Testis (tissue), 3 donors: ENCODE measurements around the gene SND1. TPM values are rescaled to one million over a fixed set of nuclear protein-coding genes. Genes with fewer than 3 reads are reported as not detected.

Source experiments
- DNase-seq: peaks from one replicate; pipeline ENCODE4 v3.0.0-alpha.2; 2019
- H3K27ac ChIP-seq, 2 donors: fragments of 200-600 bp; sonication (generic); one replicate each; pipeline ENCODE4 v1.5.1; 2019
- H3K27me3 ChIP-seq: fragments of 200-600 bp; sonication (generic); one replicate; pipeline ENCODE4 v1.5.1; 2019
- H3K36me3 ChIP-seq: fragments of 200-600 bp; sonication (generic); one replicate; pipeline ENCODE4 v1.5.1; 2017; ENCODE audit warnings: low read depth; ENCODE audit errors: missing control alignments
- H3K4me1 ChIP-seq: fragments of 200-600 bp; sonication (generic); one replicate; pipeline ENCODE4 v1.5.1; 2019
- H3K4me3 ChIP-seq, 2 donors: fragments of 200-600 bp; sonication (generic); one replicate each; pipeline ENCODE4 v1.5.1; 2017 to 2019
- H3K9me3 ChIP-seq: fragments of 200-600 bp; sonication (generic); one replicate; pipeline ENCODE4 v1.5.1; 2017
- POLR2A ChIP-seq: fragments of 450-650 bp; IDR thresholded peaks from one replicate; pipeline ENCODE4 v1.6.1; 2017; ENCODE audit warnings: antibody characterized with exemption, mild to moderate bottlenecking, moderate library complexity
- WGBS, 2 donors: methylation state at CpG; one replicate each; pipeline ENCODE4 v1.1.5; 2018; 5-methylcytosine and 5-hydroxymethylcytosine counted together
- intact Hi-C: fragments of 100-400 bp; cut with DNase I; formaldehyde crosslinking; loops from one replicate; pipeline ENCODE4 v1.15.1; 2023; ENCODE audit warnings: low total_unique reads
- polyA plus RNA-seq: library from polyadenylated mRNA; stranded (reverse); fragments of 350-450 nt; fragmentation: Illumina TruSeq; extraction: RNeasy Lipid Tissue Mini Kit (QIAGEN cat#74804); gene quantifications from one replicate; pipeline ENCODE4 v1.2.3, GENCODE V29; 2014; ENCODE audit warnings: low read depth, low replicate concordance; ENCODE audit not compliant: insufficient read depth
- total RNA-seq, 2 donors: library from RNA; depleted of rRNA; stranded (reverse); fragments of >200 nt; gene quantifications; one replicate each; pipeline ENCODE4 v1.2.3, GENCODE V29; 2016
- TF ChIP-seq, protein P1 (sequence below), 3 experiments: fragments of 450-650 bp in 2 of 3; fragments of 200-600 bp in 1 of 3; sonication (generic) in 1 of 3; IDR thresholded peaks; one replicate each; pipeline ENCODE4 v1.5.1; 2016 to 2019; ENCODE audit warnings: antibody characterized with exemption in 3 of 3, mild to moderate bottlenecking in 2 of 3, moderate library complexity in 1 of 3

The SND1 gene
- total and polyA plus RNA-seq, 3 donors from 2014 or later: 132 to 207 (median 179) TPM

DNA sequence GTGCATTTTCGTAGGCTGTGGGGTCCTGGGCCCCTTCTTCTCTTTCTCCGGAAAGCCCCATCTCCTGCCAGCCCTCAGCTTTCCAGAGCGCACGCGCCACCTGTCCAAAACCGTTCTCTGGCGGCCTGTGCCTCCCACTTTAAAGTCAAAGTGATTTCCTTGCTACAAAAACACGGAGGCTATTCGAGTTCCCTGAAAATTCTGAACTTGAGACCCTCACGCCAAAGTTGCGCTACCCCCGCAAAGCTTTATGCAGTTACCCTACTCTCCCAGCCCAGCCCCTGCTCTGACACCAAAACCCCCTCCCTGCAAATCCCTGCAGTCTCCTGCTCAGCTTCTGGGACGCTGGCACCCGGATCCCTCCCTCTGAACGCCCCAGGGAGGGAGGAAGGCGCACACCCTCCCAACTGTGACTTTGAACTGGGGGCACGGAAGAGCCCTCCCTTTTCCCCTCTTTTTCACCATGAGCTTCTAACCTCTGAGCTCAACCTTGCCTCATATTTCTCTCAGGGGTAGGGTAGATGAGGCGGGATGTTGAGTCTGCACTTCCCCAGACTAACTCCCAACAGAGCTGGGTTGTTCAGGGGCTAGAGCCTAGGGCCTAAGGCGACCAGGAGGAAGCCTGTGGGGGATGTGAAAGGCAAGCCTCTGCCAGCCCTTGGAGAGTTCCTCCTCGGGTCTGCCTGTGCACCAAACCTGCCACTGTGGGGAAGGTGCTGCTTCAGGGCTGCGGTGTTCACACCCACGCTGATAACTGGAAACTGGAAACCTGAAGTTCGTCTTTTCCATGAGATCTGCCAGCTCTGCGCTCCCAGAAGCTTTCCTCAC is 31.4 kb upstream of the SND1 start:
- 1 to 3% methylated on average over 19 to 24 of the region's 24 CpGs for WGBS, 2 donors
- H3K4me1 ChIP-seq: no peaks in the 10 kb centered on the region
- TF ChIP-seq, protein P1, sequence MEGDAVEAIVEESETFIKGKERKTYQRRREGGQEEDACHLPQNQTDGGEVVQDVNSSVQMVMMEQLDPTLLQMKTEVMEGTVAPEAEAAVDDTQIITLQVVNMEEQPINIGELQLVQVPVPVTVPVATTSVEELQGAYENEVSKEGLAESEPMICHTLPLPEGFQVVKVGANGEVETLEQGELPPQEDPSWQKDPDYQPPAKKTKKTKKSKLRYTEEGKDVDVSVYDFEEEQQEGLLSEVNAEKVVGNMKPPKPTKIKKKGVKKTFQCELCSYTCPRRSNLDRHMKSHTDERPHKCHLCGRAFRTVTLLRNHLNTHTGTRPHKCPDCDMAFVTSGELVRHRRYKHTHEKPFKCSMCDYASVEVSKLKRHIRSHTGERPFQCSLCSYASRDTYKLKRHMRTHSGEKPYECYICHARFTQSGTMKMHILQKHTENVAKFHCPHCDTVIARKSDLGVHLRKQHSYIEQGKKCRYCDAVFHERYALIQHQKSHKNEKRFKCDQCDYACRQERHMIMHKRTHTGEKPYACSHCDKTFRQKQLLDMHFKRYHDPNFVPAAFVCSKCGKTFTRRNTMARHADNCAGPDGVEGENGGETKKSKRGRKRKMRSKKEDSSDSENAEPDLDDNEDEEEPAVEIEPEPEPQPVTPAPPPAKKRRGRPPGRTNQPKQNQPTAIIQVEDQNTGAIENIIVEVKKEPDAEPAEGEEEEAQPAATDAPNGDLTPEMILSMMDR (IDR thresholded peaks at IDR 0.05): no peak
- TF ChIP-seq POLR2A: no peak
- intact Hi-C loops: no loop called here
- H3K36me3 ChIP-seq: no peaks in the 10 kb centered on the region
- H3K4me3 ChIP-seq: no peak overlapping the region
- H3K9me3 ChIP-seq: no peaks in the 10 kb centered on the region
- H3K27ac ChIP-seq: no peak overlapping the region
- no peak for DNase-seq
- H3K27me3 ChIP-seq: no peaks in the 10 kb centered on the region

DNA sequence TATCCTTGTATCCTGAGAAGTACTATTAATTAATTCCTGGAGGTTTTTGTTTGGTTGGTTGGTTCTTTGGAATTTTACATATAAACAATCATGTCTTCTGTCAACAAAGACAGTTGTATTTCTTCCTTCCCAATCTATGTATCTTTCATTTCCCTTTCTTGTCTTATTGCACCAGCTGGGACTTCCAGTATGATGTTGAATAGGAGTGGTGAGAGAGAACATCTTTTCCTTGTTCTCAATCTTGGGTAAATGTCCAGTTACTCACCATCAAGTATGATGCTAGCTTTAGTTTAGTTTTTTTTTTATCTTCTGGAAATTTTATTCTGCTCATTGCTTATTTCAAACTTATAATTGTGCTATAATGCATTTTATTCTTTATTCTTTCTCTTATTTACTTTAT is 26.7 kb upstream of the SND1 start:
- Histone ChIP-seq H3K9me3 (no peaks in the 10 kb centered on the region), H3K27ac (no peak overlapping the region), H3K27me3 (no peaks in the 10 kb centered on the region), H3K36me3 (no peaks in the 10 kb centered on the region), H3K4me1 (no peaks in the 10 kb centered on the region), H3K4me3 (no peak overlapping the region)
- DNase-seq: no peak
- TF ChIP-seq, protein P1 (IDR thresholded peaks at IDR 0.05): no peak
- TF ChIP-seq POLR2A: no peak
- intact Hi-C loops: no loop called here

DNA sequence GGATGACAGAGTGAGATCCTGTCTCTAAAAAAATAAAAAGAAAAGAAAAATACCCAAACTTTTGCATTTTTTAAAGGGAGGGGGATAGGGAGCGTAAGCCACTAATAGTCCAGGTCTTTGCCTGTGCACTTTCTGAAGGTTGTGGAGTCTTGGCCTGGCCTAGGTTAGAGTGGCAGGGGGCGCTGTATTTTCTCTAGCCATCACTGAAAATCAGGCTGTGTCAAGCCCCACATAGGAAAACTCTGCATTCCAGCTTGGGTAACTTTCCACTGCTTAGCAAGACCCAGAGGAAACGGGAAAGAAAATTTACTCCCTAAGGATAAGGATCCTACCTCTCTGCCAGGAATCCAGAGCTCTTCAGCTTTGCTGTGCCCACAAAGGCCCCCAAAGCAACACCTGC is 23.5 kb upstream of the SND1 start:
- TF ChIP-seq POLR2A: no peak
- TF ChIP-seq, protein P1 (IDR thresholded peaks at IDR 0.05): no peak
- Histone ChIP-seq H3K36me3 (no peaks in the 10 kb centered on the region), H3K27ac (no peak overlapping the region), H3K4me1 (no peaks in the 10 kb centered on the region), H3K4me3 (no peak overlapping the region), H3K27me3 (no peaks in the 10 kb centered on the region), H3K9me3 (no peaks in the 10 kb centered on the region)
- intact Hi-C loops: no loop called here
- DNase-seq: no peak
- WGBS, 2 donors: 56 to 66% methylated on average over 3 of the region's 3 CpGs

DNA sequence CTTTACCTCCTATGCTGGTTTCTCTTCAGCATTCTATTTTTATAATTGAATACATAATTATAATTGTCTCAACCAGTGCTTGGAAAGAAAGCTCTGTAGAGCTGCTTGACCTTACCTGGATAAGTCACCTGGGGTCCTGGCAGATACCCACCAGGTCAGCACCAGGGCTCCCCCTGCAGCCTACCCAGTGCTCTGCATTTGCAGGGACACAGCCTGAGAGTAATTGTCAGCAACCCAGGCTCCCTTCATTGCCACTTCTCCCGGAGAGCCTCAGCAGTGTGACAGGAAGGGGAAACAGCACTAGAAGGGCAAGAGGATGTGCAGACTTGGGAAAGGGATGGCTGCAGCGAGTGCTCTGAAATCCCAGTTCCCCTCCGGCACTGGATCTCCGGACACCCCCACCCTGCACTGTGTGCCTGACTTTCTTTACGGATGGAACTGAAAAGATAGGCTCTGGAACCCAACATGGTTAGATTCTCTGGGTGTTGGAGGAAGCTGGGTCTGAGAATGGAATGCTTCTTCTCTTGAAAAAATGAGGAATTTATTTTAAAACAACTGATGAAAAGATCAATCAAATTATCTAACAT is 22.6 kb upstream of the SND1 start:
- 33 to 55% methylated on average over 5 of the region's 5 CpGs for WGBS, 2 donors
- no peaks in the 10 kb centered on the region for H3K36me3 ChIP-seq
- H3K27ac ChIP-seq: no peak overlapping the region
- no peak for TF ChIP-seq POLR2A
- TF ChIP-seq, protein P1 (IDR thresholded peaks at IDR 0.05): peak in 1 of 3 experiments; percentile 35
- H3K27me3 ChIP-seq: no peaks in the 10 kb centered on the region
- no peaks in the 10 kb centered on the region for H3K9me3 ChIP-seq
- no peaks in the 10 kb centered on the region for H3K4me1 ChIP-seq
- DNase-seq: peak; percentile 63
- intact Hi-C loops: no loop called here
- no peak overlapping the region for H3K4me3 ChIP-seq
